H9 (cell line): ENCODE results near the gene NXN. TPM values are rescaled to one million over a fixed set of nuclear protein-coding genes. Genes with fewer than 3 reads are reported as not detected.

Experiments
- DNase-seq: peaks from one replicate; pipeline ENCODE4 v3.0.0-alpha.2; 2017
- H2AFZ ChIP-seq: one replicate; pipeline ENCODE4 v1.6.1; 2013; ENCODE audit warnings: mild to moderate bottlenecking, low read length, control low read depth, moderate library complexity
- H2AK5ac ChIP-seq: 2 replicates; pipeline ENCODE4 v1.6.1; 2013; ENCODE audit warnings: low read length, control low read depth, mixed read lengths; ENCODE audit not compliant: insufficient read length
- H2BK120ac ChIP-seq: one replicate; pipeline ENCODE4 v1.6.1; 2013; ENCODE audit warnings: low read depth, mild to moderate bottlenecking, low read length, control low read depth, inconsistent platforms; ENCODE audit not compliant: poor library complexity, severe bottlenecking
- H2BK12ac ChIP-seq: 2 replicates; pipeline ENCODE4 v1.6.1; 2013; ENCODE audit warnings: low read length, control low read depth, mixed read lengths, low read depth; ENCODE audit not compliant: insufficient read length
- H2BK15ac ChIP-seq: 2 replicates; pipeline ENCODE4 v1.6.1; 2013; ENCODE audit warnings: low read depth, low read length, control low read depth
- H2BK20ac ChIP-seq: one replicate; pipeline ENCODE4 v1.6.1; 2013; ENCODE audit warnings: low read depth, mild to moderate bottlenecking, low read length, control low read depth, inconsistent platforms; ENCODE audit not compliant: poor library complexity, severe bottlenecking
- H2BK5ac ChIP-seq: 2 replicates; pipeline ENCODE4 v1.6.1; 2013; ENCODE audit warnings: low read length, control low read depth, mixed read lengths; ENCODE audit not compliant: insufficient read length
- H3K14ac ChIP-seq: 2 replicates; pipeline ENCODE4 v1.6.1; 2013; ENCODE audit warnings: low read length, control low read depth; ENCODE audit not compliant: insufficient read depth
- H3K18ac ChIP-seq: 2 replicates; pipeline ENCODE4 v1.6.1; 2013; ENCODE audit warnings: low read depth, mild to moderate bottlenecking, mixed read lengths, low read length, control low read depth; ENCODE audit not compliant: insufficient read length
- H3K23ac ChIP-seq: 2 replicates; pipeline ENCODE4 v1.6.1; 2013; ENCODE audit warnings: low read length, control low read depth, mixed read lengths, low read depth; ENCODE audit not compliant: insufficient read length
- H3K23me2 ChIP-seq: 2 replicates; pipeline ENCODE4 v1.6.1; 2013; ENCODE audit warnings: low read depth, mild to moderate bottlenecking, mixed read lengths, low read length, control low read depth; ENCODE audit not compliant: insufficient read length, poor library complexity, severe bottlenecking
- H3K27ac ChIP-seq: 2 replicates; pipeline ENCODE4 v1.5.1; 2013; ENCODE audit warnings: low read length, control low read depth, mixed read lengths, low read depth; ENCODE audit not compliant: insufficient read length
- H3K27me3 ChIP-seq: 2 replicates; pipeline ENCODE4 v1.6.1; 2013; ENCODE audit warnings: low read length, control low read depth, inconsistent platforms; ENCODE audit not compliant: insufficient read depth
- H3K4ac ChIP-seq: 2 replicates; pipeline ENCODE4 v1.6.1; 2013; ENCODE audit warnings: low read depth, mild to moderate bottlenecking, control low read depth, inconsistent platforms, low read length, moderate library complexity
- H3K4me1 ChIP-seq: 2 replicates; pipeline ENCODE4 v1.6.1; 2013; ENCODE audit warnings: low read length, control low read depth, inconsistent platforms; ENCODE audit not compliant: insufficient read depth
- H3K4me2 ChIP-seq: 2 replicates; pipeline ENCODE4 v1.6.1; 2013; ENCODE audit warnings: low read length, control low read depth, mixed read lengths; ENCODE audit not compliant: insufficient read length, insufficient read depth
- H3K56ac ChIP-seq: 2 replicates; pipeline ENCODE4 v1.6.1; 2013; ENCODE audit warnings: low read depth, mild to moderate bottlenecking, mixed read lengths, low read length, control low read depth; ENCODE audit not compliant: insufficient read length
- H3K79me1 ChIP-seq: 2 replicates; pipeline ENCODE4 v1.6.1; 2013; ENCODE audit warnings: low read depth, mild to moderate bottlenecking, moderate library complexity, low read length, control low read depth, inconsistent platforms; ENCODE audit not compliant: insufficient read depth, poor library complexity, severe bottlenecking
- H3K79me2 ChIP-seq: 2 replicates; pipeline ENCODE4 v1.6.1; 2013; ENCODE audit warnings: low read length, control low read depth, inconsistent platforms; ENCODE audit not compliant: insufficient read depth
- H3K9ac ChIP-seq: 2 replicates; pipeline ENCODE4 v1.6.1; 2013; ENCODE audit warnings: low read length, control low read depth, mixed read lengths; ENCODE audit not compliant: insufficient read length; ENCODE audit errors: extremely low read depth
- H3K9me3 ChIP-seq: one replicate; pipeline ENCODE4 v1.6.1; 2013; ENCODE audit warnings: low read depth, low read length, inconsistent platforms; ENCODE audit not compliant: control insufficient read depth
- H3T11ph ChIP-seq: one replicate; pipeline ENCODE4 v1.6.1; 2013; ENCODE audit warnings: mild to moderate bottlenecking, low read length, control low read depth, inconsistent platforms
- H4K20me1 ChIP-seq: one replicate; pipeline ENCODE4 v1.6.1; 2013; ENCODE audit not compliant: control insufficient read depth, insufficient read length, insufficient read depth
- H4K5ac ChIP-seq: 2 replicates; pipeline ENCODE4 v1.6.1; 2013; ENCODE audit warnings: low read depth, mild to moderate bottlenecking, mixed read lengths, low read length, control low read depth; ENCODE audit not compliant: insufficient read length
- H4K8ac ChIP-seq: replicated peaks from 2 replicates; pipeline ENCODE4 v1.6.1; 2013; ENCODE audit warnings: low read length, control low read depth, mixed read lengths, low read depth; ENCODE audit not compliant: insufficient read length
- H4K91ac ChIP-seq: 2 replicates; pipeline ENCODE4 v1.6.1; 2013; ENCODE audit warnings: low read depth, mild to moderate bottlenecking, moderate library complexity, mixed read lengths, low read length, control low read depth; ENCODE audit not compliant: insufficient read length
- H3K27ac Mint-ChIP-seq, 3 experiments: 2 replicates in 2 of 3; 3 replicates in 1 of 3; pipeline ENCODE4 v1.8.0; 2020 to 2021; ENCODE audit warnings: mixed read lengths in 3 of 3, mild to moderate bottlenecking in 1 of 3, moderate library complexity in 1 of 3
- H3K27me3 Mint-ChIP-seq: 2 replicates; pipeline ENCODE4 v1.8.0; 2021; ENCODE audit warnings: low read depth, mild to moderate bottlenecking, moderate library complexity, mixed read lengths
- H3K36me3 Mint-ChIP-seq, 3 experiments: 2 replicates in 2 of 3; 3 replicates in 1 of 3; pipeline ENCODE4 v1.8.0; 2020 to 2021; ENCODE audit warnings: low read depth in 3 of 3, mixed read lengths in 3 of 3; ENCODE audit not compliant: insufficient read depth in 1 of 3
- H3K4me1 Mint-ChIP-seq, 2 experiments: 2 replicates each; pipeline ENCODE4 v1.8.0; 2020; ENCODE audit warnings: mixed read lengths in 2 of 2
- H3K4me3 Mint-ChIP-seq, 2 experiments: 2 replicates in 1 of 2; 3 replicates in 1 of 2; pipeline ENCODE4 v1.8.0; 2020 to 2021; ENCODE audit warnings: mild to moderate bottlenecking in 2 of 2, mixed read lengths in 2 of 2, moderate library complexity in 1 of 2
- H3K9me3 Mint-ChIP-seq, 2 experiments: 2 replicates in 1 of 2; 3 replicates in 1 of 2; pipeline ENCODE4 v1.8.0; 2020; ENCODE audit warnings: mild to moderate bottlenecking in 2 of 2, mixed read lengths in 2 of 2, moderate library complexity in 1 of 2
- CTCF ChIP-seq: fragments of 200-600 bp; sonication (generic); conservative IDR thresholded peaks from 3 replicates; pipeline ENCODE4 v1.8.0; 2021; ENCODE audit warnings: antibody characterized with exemption, mild to moderate bottlenecking
- WGBS: extraction: QIAGEN DNeasy Blood & Tissue Kit; methylation state at CpG from one replicate; pipeline ENCODE4 v1.1.7; 2013; ENCODE audit warnings: missing lambda C conversion rate, low lambda C conversion rate, mixed read lengths; ENCODE audit not compliant: insufficient read length; ENCODE audit errors: extremely low coverage; 5-methylcytosine and 5-hydroxymethylcytosine counted together
- total RNA-seq: library from RNA; stranded (reverse); gene quantifications from 2 replicates; pipeline ENCODE4 v1.2.1, GENCODE V29; 2021

The NXN gene
- total RNA-seq, 1 experiment from 2014 or later: 93.6 TPM

- H3K36me3 Mint-ChIP-seq: peaks cover 14 to 53% (median 40%) of the 10 kb centered on the region in 3 experiments; a peak in 6 of 7 replicates
- no peak for TF ChIP-seq CTCF
Observed at GRCh38 chr17:1003633-1003971, 24.0 kb upstream of the NXN start.

More at GRCh38 chr17:1003633-1003971, 24.0 kb upstream of the NXN start:
- no peaks in the 10 kb centered on the region for H3K79me2 ChIP-seq
- no CpG with 5 or more reads among the region's 5 CpGs for WGBS
- no peak for DNase-seq
- no peaks in the 10 kb centered on the region for H3K79me1 ChIP-seq
- H2BK120ac ChIP-seq: no peak overlapping the region
- no peak overlapping the region for H3K56ac ChIP-seq
- no peaks in the 10 kb centered on the region for H3K27me3 ChIP-seq
- no peak overlapping the region for H3K18ac ChIP-seq
- H3K27ac ChIP-seq: no peak overlapping the region
- no peak overlapping the region for H2BK5ac ChIP-seq
- Mint-ChIP-seq H3K4me3 (no peak overlapping the region), H3K4me1 (peaks cover 8 to 9% of the 10 kb centered on the region in 2 experiments; a peak in 3 of 4 replicates), H3K27ac (no peak overlapping the region), H3K9me3 (no peaks in the 10 kb centered on the region), H3K27me3 (no peaks in the 10 kb centered on the region; the same call in 1 of the 2 replicates)
- H2AFZ ChIP-seq: no peak overlapping the region
- no peak overlapping the region for H4K8ac ChIP-seq
- H3T11ph ChIP-seq: no peak overlapping the region
- H4K91ac ChIP-seq: no peak overlapping the region
- H3K9ac ChIP-seq: no peak overlapping the region
- H3K23me2 ChIP-seq: no peaks in the 10 kb centered on the region
- H2BK20ac ChIP-seq: no peak overlapping the region
- H3K4ac ChIP-seq: no peak overlapping the region
- H4K5ac ChIP-seq: no peak overlapping the region
- H3K23ac ChIP-seq: no peak overlapping the region
- no peaks in the 10 kb centered on the region for H3K9me3 ChIP-seq
- no peak overlapping the region for H2BK12ac ChIP-seq
- H2BK15ac ChIP-seq: no peak overlapping the region
- H2AK5ac ChIP-seq: no peak overlapping the region
- no peak overlapping the region for H3K14ac ChIP-seq
- H4K20me1 ChIP-seq: no peaks in the 10 kb centered on the region
- H3K4me1 ChIP-seq: no peaks in the 10 kb centered on the region
- H3K4me2 ChIP-seq: no peak overlapping the region
